ENCODE measurements around the gene SPATS2. TPM values are rescaled to one million over a fixed set of nuclear protein-coding genes. Genes with fewer than 3 reads are reported as not detected.
"Not testable (repeated sequence)": the region's sequence is repeated elsewhere in the genome, so short reads cannot be mapped to it uniquely, and the experiment has no call there.

Gene SPATS2
- total RNA-seq, 2 experiments from 2014 or later = 8.5 to 9.1 TPM

DNA sequence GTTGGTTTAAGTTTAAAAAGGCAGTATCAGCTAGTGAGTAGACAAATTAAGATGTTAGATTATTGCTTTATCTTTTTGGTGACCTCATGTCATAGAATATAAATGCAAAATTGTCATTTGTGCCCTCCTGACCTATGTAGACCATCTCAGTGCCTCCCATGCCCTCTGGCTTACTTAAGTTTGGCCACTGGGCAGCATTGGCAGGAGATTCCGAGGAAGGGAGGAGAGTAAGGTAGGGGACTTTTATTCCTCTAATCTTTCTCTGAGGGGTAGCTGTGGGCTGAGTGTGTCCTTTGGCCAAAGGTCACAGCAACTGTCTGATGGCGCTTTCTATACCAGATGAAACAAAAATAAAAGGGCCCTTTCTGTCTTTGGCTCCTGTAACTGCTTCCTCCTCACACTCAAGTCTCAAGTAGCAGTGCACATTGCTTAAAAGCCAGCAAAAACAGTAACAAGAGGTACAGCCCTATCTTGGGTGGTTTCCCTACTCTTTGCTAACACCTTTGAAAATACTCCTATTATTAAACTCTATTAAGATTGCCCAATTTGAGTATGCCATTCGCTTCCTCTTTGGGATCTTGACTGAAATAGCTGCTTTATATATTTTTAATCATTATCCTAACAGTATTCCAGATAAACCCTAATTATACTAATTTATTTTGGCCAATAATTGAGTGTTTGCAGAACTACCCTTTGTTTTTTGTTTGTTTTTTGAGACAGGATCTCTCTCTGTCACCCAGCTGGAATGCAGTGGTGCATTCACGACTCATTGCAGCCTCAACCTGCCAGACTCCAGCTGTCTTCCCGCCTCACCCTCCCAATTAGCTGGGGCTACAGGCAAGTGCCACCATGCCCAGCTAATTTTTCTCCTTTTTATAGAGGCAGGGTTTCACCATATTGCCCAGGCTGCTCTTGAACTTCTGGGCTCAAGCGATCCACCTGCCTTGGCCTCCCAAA, 115.1 kb downstream of the SPATS2 start:
- no peaks in the 10 kb centered on the region for H3K36me3 Mint-ChIP-seq
- no peaks in the 10 kb centered on the region for H3K27me3 Mint-ChIP-seq

GRCh38 chr12:49483619-49484018, 116.4 kb downstream of the SPATS2 start:
- DNase-seq = no peak
- H3K4me1 Mint-ChIP-seq = peaks cover 2% of the 10 kb centered on the region
- H3K27ac Mint-ChIP-seq = no peak overlapping the region
- H3K27me3 Mint-ChIP-seq = no peaks in the 10 kb centered on the region
- H3K4me3 Mint-ChIP-seq = no peak overlapping the region
- H3K9me3 Mint-ChIP-seq = no peaks in the 10 kb centered on the region
- no peaks in the 10 kb centered on the region for H3K36me3 Mint-ChIP-seq

More for the DNA sequence above, 115.1 kb downstream of the SPATS2 start:
- H3K4me1 Mint-ChIP-seq = peaks cover 5% of the 10 kb centered on the region
- DNase-seq = no peak
- no peak overlapping the region for H3K27ac Mint-ChIP-seq
- no peak overlapping the region for H3K4me3 Mint-ChIP-seq
- H3K9me3 Mint-ChIP-seq = no peaks in the 10 kb centered on the region

DNA sequence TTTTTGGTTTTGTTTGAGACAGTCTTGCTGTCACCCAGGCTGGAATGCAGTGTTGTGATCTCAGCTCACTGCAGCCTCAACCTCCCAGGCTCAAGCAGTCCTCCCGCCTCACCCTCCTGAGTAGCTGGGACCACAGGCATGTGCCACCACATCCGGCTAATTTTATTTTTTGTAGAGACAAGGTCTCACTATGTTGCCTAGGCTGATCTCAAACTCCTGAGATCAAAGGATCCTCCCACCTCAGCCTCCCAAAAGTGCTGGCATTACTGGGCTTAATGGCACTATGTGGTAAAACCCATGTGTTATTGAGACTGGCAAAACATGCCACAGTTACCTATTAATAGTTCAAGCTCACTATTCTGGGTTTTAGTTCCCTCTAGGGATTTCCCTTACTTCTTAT, 120.3 kb downstream of the SPATS2 start:
- no peaks in the 10 kb centered on the region for H3K4me1 Mint-ChIP-seq

DNA sequence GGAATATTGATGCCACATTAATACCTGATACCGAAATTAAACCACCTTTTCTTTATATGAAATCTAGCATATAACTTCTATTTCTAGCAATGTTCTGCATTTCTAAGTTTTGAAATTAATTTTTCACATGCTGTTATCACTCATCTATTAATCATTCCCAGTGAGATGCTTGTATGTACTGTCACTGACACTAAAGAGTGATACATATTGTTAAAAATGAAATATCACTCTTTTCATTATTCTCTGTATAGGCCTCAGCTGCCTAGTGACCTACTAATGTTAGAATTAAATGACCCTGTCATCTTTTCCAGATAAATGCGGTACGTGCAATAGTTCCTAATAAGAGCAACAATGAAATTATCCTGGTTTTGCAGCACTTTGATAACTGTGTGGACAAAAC, 121.9 kb downstream of the SPATS2 start:
- no peaks in the 10 kb centered on the region for H3K27me3 Mint-ChIP-seq
- no peak overlapping the region for H3K27ac Mint-ChIP-seq
- no peak for DNase-seq
- no peaks in the 10 kb centered on the region for H3K9me3 Mint-ChIP-seq
- no peak overlapping the region for H3K4me3 Mint-ChIP-seq
- H3K36me3 Mint-ChIP-seq = no peaks in the 10 kb centered on the region
- H3K4me1 Mint-ChIP-seq = no peaks in the 10 kb centered on the region

More for the DNA sequence above, 120.3 kb downstream of the SPATS2 start:
- DNase-seq = no peak
- Mint-ChIP-seq H3K27me3 (no peaks in the 10 kb centered on the region), H3K36me3 (no peaks in the 10 kb centered on the region), H3K27ac (no peak overlapping the region), H3K4me3 (no peak overlapping the region), H3K9me3 (no peaks in the 10 kb centered on the region)

GRCh38 chr12:49489720-49490119, 122.5 kb downstream of the SPATS2 start:
- no peak for DNase-seq
- Mint-ChIP-seq H3K36me3 (no peaks in the 10 kb centered on the region), H3K9me3 (no peaks in the 10 kb centered on the region), H3K4me1 (no peaks in the 10 kb centered on the region), H3K27me3 (no peaks in the 10 kb centered on the region), H3K27ac (no peak overlapping the region), H3K4me3 (no peak overlapping the region)

GRCh38 chr12:49491823-49492222, 124.6 kb downstream of the SPATS2 start:
- Mint-ChIP-seq H3K9me3 (no peaks in the 10 kb centered on the region), H3K36me3 (no peaks in the 10 kb centered on the region), H3K27me3 (no peaks in the 10 kb centered on the region), H3K4me3 (no peak overlapping the region), H3K27ac (no peak overlapping the region), H3K4me1 (no peaks in the 10 kb centered on the region)
- no peak for DNase-seq

- Mint-ChIP-seq H3K36me3 (no peaks in the 10 kb centered on the region), H3K4me3 (no peak overlapping the region), H3K27me3 (no peaks in the 10 kb centered on the region), H3K9me3 (no peaks in the 10 kb centered on the region), H3K4me1 (no peaks in the 10 kb centered on the region), H3K27ac (no peak overlapping the region)
- DNase-seq = no peak
Observed at GRCh38 chr12:49493900-49494299, 126.6 kb downstream of the SPATS2 start.

GRCh38 chr12:49496417-49497360, 129.4 kb downstream of the SPATS2 start:
- no peak overlapping the region for H3K4me3 Mint-ChIP-seq
- H3K27me3 Mint-ChIP-seq = no peaks in the 10 kb centered on the region
- H3K27ac Mint-ChIP-seq = no peak overlapping the region
- peaks cover 2% of the 10 kb centered on the region for H3K36me3 Mint-ChIP-seq
- H3K9me3 Mint-ChIP-seq = no peaks in the 10 kb centered on the region
- H3K4me1 Mint-ChIP-seq = peaks cover 2% of the 10 kb centered on the region
- DNase-seq = no peak

DNA sequence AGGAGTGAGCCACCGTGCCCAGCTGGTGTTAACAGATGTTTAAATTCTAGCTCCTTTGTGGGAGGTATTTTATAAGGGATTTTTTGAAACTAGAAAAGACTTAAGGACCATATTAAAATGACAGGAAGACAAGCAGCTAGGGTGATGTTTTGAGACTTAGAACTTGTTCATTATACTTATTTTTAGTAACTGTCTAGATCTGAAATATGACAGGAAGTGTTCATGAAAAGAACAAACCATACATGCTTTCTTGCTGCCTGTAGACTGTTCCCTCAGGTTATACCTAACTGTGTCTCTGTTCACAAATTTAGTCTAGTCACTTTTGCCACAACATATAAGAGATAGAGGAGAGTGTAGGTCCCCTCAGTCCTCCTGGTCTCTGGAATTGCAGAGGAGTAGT, 134.6 kb downstream of the SPATS2 start:
- Mint-ChIP-seq H3K4me1 (peaks cover 4% of the 10 kb centered on the region), H3K27me3 (no peaks in the 10 kb centered on the region), H3K4me3 (no peak overlapping the region), H3K27ac (no peak overlapping the region), H3K36me3 (peaks cover 6% of the 10 kb centered on the region), H3K9me3 (no peaks in the 10 kb centered on the region)
- DNase-seq = no peak

DNA sequence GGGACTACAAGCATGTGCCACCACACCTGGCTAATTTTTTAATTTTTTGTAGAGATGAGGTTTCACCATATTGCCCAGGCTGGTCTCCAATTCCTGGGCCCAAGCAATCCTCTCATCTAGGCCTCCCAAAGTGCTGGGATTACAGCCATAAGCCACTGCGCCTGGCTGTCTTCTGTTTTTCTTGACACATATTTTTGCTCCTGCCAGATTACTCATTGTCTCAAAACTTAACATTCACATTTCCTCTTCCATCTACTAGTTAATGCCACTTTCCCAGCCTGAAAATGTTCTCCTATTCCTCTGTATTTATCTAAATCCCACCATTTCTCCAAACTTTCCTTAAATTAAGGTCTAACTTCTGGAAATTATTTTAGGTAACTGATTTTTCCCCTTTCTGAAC, 135.3 kb downstream of the SPATS2 start:
- no peak overlapping the region for H3K27ac Mint-ChIP-seq
- H3K4me3 Mint-ChIP-seq = no peak overlapping the region
- DNase-seq = no peak
- H3K4me1 Mint-ChIP-seq = peaks cover 4% of the 10 kb centered on the region
- H3K9me3 Mint-ChIP-seq = no peaks in the 10 kb centered on the region
- H3K36me3 Mint-ChIP-seq = peaks cover 6% of the 10 kb centered on the region
- H3K27me3 Mint-ChIP-seq = no peaks in the 10 kb centered on the region

GRCh38 chr12:49503674-49504180, 136.5 kb downstream of the SPATS2 start:
- H3K27ac Mint-ChIP-seq = no peak overlapping the region
- H3K9me3 Mint-ChIP-seq = no peaks in the 10 kb centered on the region
- peaks cover 4% of the 10 kb centered on the region for H3K4me1 Mint-ChIP-seq
- DNase-seq = no peak
- H3K36me3 Mint-ChIP-seq = peaks cover 6% of the 10 kb centered on the region
- no peak overlapping the region for H3K4me3 Mint-ChIP-seq
- H3K27me3 Mint-ChIP-seq = no peaks in the 10 kb centered on the region

DNA sequence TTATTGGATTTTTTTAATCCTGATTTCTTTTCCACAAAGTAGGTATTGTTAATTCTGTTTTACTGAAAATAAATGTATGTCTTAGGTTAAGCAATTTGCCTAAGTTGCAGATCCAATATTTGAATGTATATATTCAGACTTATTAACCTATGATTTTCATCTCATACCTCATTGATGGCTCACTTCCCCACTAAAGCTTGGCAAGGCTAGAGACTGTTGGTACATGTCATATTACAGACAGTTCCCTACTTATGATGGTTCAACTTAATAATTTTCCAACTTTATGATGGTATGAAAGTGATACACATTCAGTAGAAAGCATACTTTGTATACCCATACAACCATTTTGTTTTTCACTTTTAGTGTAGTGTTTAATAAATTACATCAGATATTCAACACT, 138.4 kb downstream of the SPATS2 start:
- Mint-ChIP-seq H3K27ac (no peak overlapping the region), H3K9me3 (no peaks in the 10 kb centered on the region), H3K27me3 (no peaks in the 10 kb centered on the region), H3K36me3 (peaks cover 4% of the 10 kb centered on the region), H3K4me1 (peaks cover 4% of the 10 kb centered on the region), H3K4me3 (no peak overlapping the region)
- DNase-seq = no peak

DNA sequence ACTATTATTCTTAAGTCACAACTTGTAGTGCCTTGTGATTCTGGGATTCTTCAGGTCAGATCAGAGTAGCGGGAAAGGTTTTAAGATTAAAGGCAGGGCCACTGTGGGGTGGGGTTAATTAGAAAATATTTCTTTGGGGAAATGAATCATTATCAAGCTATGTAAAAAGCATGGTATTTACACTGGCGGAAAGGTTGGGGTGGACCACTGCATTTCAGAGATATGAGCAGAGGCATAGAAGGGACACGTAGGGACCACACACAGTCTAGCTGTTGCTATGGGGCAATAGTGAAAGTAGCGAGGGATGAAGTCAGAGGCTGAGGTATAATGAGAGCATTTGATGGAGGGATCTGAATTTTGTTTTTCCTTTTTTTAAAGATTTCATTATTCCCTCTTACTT, 139.9 kb downstream of the SPATS2 start:
- H3K4me1 Mint-ChIP-seq = no peaks in the 10 kb centered on the region
- H3K27ac Mint-ChIP-seq = no peak overlapping the region
- no peak overlapping the region for H3K4me3 Mint-ChIP-seq
- peaks cover 4% of the 10 kb centered on the region for H3K36me3 Mint-ChIP-seq
- no peaks in the 10 kb centered on the region for H3K9me3 Mint-ChIP-seq
- H3K27me3 Mint-ChIP-seq = no peaks in the 10 kb centered on the region
- DNase-seq = no peak

DNA sequence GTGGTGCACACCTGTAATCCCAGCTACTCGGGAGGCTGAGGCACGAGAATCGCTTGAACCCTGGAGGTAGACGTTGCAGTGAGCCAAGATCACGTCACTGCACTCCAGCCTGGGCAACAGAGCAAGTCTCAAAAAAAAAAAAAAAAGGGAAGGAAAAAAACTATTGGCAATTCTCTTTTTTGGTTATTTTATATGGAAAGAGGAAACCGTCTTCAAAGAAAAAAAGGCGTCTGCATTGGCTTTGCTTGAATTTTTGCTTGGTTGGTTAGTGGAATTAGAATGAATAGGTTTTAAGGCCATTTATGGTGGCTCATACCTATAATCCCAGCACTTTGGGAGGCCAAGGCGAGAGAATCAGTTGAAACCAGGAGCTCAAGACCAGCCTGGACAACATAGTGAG, 142.4 kb downstream of the SPATS2 start:
- H3K27ac Mint-ChIP-seq, H3K36me3 Mint-ChIP-seq, H3K9me3 Mint-ChIP-seq, DNase-seq, H3K4me3 Mint-ChIP-seq, H3K4me1 Mint-ChIP-seq, H3K27me3 Mint-ChIP-seq: not testable (repeated sequence)

DNA sequence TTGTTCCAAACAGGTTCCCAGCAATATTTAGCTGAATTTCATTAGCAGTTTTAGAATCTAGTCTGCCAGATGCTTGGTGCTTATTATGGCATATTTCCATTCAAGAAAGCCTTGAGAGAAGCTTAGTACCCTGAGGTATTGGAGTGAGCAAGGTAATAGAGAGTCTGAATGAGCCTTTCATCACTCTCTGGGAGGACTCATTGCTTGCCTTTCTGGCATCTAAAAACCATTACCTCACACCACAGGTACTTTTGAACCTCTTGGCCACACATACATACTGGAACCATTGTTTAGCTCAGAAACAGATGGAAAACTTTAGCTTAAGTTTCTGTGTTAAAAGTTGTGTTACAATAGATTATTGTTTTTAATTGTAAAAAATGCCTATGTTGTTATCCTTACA, 144.1 kb downstream of the SPATS2 start:
- Mint-ChIP-seq H3K27ac (no peak overlapping the region), H3K27me3 (no peaks in the 10 kb centered on the region), H3K4me3 (no peak overlapping the region), H3K36me3 (no peaks in the 10 kb centered on the region), H3K9me3 (no peaks in the 10 kb centered on the region), H3K4me1 (no peaks in the 10 kb centered on the region)
- no peak for DNase-seq

Data from activated naive CD8-positive, alpha-beta T cell treated with anti-CD3 and anti-CD28 coated beads for 36 hours (primary cell).